Suppressor macrophage treated with lipopolysaccharide for 4 hours (primary cell): ENCODE data around the gene GTPBP6.
"Not testable (repeated sequence)": the region's sequence is repeated elsewhere in the genome, so short reads cannot be mapped to it uniquely, and the experiment has no call there.

Source experiments
- DNase-seq: peaks from one replicate; pipeline ENCODE4 v3.0.0-alpha.2; 2020

The GTPBP6 gene

DNA sequence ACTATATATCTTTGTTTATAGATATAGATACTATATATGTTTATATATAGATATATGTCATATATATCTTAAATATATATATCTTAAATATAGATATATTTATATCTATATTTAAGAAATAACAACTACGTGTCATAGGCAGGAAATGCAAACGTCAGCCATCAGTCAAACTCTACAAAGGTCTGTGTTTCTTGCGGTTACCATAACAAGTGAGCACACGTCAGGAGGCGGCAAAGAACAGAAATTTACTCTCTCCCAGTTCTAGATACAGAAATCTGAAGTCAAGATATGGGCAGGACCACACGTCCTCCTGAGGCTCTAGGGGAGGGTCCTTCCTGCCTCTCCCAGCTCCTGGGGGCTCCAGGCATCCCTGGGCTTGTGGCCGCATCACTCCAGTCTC, 30.9 kb downstream of the GTPBP6 start:
- no peak for DNase-seq

DNA sequence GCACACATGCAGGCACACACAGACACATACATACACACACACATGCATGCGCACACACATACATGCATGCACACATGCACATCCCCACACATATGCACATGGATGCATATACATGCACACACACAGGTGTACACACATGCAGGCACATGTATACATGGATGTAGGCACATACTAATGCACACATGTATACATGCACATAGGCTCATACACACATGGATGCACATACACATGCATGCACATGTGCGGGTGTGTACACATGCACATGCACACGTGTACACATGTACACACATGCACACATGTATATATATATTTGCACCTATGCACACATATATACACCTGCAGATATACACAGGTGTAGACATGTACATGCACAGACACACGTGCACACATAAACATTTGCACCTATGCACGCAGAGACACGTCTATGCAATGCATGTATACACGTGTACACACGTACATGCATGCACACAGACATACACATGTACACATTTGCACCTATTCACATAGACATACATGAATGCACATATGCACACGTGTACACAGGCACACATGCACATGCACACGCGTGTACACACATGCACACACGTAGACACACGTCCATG, 33.4 kb downstream of the GTPBP6 start:
- no peak for DNase-seq

DNA sequence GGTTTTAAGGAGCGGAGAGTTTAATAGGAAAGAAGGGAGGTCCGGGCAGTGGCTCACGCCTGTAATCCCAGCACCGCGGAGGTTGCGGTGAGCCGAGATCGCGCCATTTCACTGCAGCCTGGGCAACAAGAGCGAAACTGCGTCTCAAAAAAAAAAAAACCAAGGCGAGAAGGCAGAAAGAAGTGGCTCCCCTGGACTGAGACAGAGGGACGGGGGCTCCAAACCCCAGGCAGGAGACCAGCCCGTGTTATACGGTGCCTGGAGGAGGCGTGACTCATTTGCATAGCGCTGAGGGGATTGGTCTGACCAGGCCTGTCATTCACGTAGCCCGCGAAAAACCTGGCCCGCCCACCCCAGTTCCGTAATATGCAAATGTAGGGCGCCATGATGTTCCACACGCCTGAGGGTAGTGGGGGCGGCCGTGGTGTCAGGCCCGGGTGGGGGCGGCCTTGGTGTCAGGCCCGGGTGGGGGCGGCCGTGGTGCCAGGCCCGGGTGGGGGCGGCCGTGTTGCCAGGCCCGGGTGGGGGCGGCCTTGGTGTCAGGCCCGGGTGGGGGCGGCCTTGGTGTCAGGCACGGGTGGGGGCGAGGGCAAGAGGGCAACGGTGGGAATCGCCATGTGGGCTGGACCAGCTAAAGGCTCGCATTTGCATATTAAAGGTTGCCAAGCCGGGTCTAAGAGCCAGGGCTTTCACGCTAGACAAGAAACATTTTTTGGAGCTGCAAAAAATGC, 35.3 kb downstream of the GTPBP6 start:
- DNase-seq, result peak; percentile 83

DNA sequence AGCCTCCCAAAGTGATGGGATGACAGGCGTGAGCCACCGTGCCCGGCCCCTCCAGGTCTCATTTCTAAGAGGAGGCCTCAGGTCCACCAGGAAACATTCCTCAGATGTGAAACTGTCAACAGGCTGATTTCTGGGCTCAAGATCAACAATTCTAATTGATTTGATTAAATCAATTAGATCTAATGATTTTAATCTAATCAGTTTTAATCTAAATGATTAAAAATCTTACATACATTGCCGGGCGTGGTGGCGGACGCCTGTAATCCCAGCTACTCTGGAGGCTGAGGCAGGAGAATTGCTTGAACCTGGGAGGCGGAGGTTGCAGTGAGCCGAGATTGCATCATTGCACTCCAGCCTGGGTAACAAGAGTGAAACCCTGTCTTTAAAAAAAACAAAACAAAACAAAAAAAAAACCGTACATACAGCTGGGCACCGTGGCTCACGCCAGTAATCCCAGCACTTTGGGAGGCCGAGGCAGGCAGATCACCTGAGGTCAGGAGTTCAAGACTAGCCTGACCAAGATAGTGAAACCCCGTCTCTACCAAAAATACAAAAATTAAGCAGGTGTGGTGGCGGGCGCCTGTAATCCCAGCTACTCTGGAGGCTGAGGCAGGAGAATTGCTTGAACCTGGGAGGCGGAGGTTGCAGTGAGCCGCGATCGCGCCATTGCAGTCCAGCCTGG, 36.5 kb downstream of the GTPBP6 start:
- DNase-seq, result not testable (repeated sequence)

DNA sequence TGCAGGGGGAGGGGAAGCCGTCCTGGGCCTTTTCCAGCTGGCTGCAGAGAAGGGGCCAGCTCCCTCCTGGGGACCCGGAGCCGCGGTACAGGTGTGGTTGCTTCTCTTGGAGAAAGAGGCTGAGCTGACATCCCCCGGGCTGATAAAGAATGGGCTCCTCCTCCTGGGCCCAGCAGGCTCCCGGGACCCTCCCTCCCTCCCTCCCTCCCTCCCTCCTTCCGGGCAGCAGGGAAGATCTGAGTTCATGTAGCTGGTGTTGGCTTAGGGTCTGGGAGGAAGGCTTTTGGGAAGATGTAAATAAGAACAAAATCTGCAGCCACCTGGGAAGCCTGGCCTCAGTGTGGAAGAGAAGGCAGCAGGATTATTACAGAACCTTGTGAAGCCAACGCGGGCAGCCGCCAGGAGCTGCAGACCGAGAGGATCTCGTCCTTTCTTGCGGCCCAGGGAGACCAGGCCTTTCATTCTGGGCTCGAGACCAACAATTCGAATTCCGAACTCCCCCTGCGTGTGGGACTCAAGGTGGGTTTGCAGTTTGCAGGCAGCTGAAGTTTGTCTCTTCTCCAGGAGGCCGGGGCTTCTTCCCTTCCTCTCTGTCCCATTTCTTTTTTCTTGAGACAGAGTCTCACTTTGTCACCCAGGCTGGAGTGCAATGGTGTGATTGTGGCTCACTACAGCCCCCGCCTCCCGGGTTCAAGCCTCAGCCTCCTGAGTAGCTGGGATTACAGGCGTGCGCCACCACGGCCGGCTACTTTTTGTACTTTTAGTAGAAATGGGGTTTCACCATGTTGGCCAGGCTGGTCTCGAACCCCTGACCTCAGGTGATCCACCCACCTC, 37.2 kb downstream of the GTPBP6 start, which contains the start of gene PLCXD1:
Gene PLCXD1, plus strand, starts transcription at position 216 of the 834 bp plus-strand sequence. CDS start 2,807 bp downstream, outside the sequence.
- DNase-seq, result no peak

DNA sequence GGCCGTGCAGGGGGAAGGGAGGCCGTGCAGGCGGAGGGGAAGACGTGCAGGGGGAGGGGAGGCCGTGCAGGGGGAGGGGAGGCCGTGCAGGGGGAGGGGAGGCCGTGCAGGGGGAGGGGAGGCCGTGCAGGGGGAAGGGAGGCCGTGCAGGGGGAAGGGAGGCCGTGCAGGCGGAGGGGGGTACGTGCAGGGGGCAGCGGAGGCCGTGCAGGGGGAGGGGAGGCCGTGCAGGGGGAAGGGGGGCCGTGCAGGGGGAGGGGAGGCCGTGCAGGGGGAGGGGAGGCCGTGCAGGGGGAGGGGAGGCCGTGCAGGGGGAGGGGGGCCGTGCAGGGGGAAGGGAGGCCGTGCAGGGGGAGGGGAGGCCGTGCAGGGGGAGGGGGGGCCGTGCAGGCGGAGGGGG, 37.9 kb downstream of the GTPBP6 start:
- DNase-seq, result not testable (repeated sequence)

DNA sequence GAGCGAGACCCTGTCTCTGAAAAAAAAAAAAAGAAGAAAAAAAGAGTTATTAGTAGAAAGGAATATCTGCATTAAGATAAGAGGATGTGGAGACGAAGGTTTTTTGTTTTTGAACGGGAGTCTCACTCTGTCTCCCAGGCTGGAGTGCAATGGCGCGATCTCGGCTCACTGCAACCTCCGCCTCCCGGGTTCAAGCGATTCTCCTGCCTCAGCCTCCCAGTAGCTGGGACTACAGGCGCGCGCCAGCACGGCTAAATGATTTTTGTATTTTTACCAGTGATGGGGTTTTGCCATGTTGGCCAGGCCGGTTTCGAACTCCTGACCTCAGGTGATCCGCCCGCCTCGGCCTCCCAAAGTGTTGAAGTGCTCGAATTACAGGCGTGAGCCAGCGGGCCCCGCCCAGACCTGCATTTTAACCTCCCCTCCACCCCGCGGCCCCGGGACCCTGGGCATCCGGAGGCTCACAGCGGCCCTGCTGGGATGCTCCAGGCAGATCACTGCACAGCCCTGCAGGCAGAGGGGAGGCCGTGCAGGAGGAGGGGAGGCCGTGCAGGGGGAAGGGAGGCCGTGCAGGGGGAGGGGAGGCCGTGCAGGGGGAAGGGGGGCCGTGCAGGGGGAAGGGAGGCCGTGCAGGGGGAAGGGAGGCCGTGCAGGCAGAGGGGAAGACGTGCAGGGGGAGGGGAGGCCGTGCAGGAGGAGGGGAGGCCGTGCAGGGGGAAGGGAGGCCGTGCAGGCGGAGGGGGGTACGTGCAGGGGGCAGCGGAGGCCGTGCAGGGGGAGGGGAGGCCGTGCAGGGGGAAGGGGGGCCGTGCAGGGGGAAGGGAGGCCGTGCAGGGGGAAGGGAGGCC, 38.6 kb downstream of the GTPBP6 start:
- not testable (repeated sequence) for DNase-seq

DNA sequence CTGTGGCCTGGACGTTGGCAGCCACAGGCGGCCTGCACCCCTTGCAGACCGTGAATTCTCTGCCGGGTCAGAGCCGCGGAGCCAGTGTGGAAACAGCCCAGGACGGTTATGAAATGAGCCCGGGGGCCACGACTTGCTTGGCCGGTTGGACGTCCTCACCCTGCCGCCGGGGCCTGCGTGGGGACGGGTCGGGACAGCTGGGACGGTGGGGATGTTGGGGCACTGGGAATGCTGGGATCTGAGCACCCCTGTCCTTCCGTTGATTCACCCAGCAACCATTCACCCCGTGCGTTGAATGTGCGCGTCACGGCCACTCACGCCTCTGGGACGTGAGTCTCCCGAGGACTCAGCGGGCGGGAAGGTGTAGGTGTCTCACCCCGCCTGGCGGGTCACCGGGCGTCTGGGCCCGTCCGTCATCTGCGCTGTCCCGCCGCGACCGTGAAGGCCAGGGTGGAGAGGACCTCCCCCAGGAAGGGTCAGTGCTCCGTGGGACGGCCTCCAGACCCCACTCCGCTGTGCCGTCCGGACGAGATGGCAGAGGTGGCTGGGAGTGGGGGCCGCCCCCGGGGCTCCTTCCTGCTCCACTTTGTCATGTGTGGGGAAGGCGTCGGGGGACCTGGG, 41.9 kb downstream of the GTPBP6 start:
- DNase-seq, result peak; percentile 39

DNA sequence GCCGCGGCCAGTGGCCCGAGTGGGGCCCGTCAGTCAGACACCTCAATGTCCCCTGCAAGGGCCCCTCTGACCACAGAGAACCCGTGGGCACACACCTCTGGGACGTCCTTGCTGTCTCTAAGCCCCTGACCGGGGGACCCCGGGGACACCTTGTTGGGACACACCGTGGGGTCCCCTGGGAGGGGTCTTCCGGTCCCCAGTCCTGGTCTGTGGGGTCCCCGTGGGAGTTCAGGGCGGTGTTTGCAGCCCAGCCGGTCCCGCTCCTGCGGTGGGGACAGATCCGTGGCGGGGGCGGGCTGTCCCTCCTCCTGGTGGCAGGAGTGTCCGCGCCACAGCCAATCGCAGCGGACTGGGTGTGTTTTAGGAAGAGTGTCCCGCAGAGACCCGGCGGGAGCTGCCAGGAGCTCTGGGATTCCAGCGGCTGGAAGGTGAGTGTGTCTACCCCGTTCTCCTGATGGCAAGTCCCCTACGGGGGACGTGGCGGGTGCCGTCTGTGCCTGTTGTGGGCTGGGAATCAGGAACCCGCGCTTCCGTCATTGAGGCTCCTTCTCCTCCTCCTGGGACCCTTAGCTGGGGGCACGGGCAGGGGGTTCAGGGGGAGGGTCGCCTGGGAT, 42.5 kb downstream of the GTPBP6 start:
- DNase-seq, result peak; percentile 70

DNA sequence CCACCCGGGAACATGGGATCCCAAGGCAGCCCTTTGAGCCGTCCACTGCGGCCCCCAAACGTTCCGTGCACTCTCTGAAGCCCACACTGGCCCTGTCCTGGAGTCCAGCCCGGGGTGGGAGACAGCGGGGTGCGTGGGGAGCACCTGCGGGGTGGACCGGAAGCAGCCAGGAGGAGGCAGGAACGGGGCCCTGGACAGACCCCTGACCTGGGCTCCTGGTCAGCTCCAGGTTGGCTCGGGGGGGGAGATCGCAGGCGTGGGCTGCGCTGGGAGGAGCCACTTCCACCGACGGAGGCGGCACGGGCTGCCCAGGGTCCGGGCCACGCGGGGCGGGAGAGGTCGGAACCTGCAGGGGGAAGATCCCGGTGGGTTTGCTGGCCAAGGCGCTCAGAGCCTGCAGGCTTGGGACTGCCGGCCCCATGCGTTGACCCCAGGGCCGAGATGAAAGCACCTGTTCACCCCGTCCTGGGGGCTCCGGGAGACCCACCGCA, 43.1 kb downstream of the GTPBP6 start:
- no peak for DNase-seq

DNA sequence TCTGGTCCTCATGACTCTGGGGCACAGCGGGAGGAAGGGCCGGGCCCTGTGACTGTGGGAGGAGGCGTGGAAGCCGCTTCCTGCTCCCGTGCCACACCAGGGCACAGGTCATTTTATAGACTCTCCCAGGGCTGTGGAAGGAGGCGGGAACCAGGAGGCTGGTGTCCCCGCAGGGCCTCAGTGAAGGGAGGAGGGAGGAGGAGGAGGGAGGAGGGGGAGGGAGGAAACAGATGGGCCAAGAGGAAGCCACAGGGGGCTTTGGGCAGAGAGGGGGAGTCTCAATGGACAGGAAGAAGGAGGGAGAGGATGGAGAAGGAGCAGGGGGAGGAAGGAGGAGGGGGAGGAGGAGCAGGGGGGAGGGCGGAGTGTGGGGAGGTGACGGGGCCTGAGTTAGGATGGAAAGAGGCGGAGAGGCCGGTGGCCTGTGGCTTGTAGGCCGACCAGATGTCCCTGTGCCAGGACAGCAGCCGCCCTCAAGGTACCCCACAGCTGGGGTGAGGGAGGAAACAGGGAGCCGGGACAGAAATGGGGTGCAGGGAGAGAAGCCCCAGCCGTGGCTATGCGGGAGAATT, 43.6 kb downstream of the GTPBP6 start:
- DNase-seq, result peak; percentile 66

DNA sequence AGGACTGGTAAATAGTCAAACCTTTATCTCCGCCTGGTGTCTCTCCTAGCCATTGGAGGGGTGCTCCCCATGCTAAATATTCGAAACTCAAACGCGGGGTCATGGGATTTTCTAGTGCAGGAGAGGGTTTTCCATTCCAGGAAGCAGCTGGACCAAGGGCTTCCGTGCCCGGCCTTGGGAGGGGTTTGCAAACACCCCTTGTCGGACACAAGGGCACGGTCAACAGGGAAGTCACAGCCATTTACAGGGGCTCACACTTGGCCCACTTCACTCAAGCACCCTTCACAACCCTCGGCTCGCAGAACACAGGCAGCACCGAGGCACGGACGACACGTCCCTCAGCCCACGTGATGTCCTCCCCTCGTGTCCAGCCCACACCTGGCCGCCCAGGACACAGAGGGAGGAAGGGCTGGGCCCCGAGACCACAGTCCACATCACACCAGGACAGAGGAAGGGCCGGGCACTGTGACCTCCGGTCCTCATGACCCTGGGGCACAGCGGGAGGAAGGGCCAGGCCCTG, 47.7 kb downstream of the GTPBP6 start:
- DNase-seq, result no peak

DNA sequence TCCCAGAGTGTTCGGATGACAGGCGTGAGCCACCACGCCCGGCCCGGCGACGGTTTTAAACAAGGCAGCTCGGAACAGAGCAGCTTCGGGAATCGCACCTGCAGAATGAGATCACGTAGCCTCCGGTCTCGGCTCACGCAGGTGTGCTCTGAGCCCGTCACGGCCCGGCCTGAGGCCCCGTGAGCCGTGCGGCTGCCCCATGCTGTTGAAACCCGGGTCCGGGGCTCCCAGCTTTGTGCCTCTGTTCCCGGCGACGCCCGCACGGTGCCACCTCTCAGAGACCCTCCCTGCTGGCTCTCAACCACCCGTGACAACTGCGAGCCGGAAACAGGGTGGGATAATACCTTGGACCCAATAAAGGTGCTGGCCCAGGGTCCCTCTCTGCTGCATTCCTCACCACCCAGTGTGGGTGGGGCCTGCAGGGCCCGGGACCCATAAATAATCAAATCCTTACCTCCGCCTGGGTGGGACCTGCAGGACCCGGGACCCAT, 50.8 kb downstream of the GTPBP6 start:
- DNase-seq, result no peak

DNA sequence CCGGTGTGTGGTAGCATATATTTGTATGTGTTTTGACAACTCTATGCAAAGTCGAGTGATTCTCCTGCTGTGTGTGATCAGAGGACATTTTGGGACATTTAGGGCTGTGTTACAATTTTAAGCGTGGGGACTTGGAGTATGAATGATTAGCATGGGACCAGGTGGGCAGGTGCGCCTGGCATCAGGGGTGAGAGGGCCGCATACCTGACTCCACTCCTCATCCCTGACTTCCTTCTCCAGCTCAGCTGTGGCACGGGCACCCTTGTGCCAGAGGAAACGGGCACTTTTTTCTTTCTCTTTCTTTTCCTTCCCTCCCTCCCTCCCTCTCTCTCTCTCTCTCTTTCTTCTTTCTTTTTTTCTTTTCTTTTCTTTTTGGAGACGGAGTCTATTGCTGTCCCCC, 53.1 kb downstream of the GTPBP6 start:
- DNase-seq, result no peak

DNA sequence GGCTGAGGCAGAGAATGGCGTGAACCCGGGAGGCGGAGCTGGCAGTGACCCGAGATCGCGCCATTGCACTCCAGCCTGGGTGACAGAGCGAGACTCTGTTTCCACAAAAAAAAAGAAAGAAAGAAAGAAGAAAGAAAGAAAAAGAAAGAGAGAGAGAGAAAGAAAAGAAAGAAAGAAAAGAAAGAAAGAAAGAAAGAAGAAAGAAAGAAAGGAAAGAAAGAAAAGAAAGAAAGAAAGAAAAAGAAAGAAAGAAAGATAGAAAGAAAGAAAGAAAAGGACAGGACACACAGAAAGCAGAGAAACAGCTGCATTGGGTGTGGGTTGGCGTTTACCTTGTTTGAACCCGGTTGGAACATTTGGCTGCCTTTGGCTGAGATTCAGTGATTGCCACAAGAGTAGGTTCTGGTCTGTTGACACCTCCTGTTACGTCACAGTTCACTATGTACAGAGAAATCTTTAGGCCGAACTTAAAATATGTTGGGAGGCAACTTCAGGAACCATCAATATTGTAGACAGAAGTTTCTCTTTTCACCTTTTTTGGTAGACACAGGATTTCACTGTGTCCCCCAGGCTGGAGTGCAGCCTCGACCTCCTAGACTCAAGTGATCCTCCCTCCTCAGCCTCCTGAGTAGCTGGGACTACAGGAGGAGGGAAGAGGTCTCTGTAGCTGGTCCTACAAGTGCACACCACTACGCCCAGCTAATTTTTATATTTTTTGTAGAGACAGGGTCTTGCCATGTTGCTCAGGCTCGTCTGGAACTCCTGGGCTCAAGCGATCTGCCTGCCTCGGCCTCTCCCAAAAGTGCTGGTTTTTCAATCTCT, 53.8 kb downstream of the GTPBP6 start:
- no peak for DNase-seq

DNA sequence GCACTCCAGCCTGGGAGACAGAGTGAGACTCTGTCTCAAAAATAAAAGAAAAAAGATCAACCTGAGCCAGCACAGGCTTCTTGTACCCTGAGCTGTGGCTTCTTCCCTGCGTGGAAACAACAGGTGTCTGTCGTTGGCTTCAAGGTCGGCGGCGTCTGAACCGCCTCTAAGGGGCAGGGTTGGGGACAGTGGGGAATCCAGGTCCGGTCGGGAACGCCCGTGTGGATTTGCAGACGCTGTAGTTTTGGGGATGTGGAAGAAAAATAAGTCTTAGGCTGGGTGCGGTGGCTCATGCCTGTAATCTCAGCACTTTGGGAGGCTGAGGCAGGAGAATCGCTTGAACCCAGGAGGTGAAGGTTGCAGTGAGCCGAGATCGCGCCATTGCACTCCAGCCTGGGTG, 54.6 kb downstream of the GTPBP6 start:
- not testable (repeated sequence) for DNase-seq

DNA sequence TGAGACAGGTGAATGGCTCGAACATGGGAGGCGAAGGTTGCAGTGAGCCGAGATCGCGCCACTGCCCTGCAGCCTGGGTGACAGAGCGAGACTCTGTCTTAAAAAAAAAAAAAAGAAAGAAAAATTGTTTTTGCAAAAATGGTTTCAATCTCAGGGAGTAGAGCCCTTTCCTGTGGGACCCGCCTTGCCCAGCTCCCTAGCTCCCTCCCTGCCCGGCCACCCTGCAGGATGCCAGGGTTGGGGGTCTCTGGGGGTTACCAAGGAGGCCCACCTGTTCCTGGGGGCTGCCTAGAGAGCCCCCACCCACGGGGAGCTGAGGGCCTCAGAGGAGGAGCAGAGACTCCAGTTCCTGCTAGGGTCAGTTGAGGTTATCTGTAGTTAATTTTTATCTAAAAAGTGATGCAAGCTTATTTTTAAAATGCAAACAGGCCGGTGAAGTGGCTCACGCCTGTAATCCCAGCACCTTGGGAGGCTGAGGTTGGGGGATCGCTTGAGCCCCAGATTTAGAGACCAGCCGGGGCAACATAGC, 56.2 kb downstream of the GTPBP6 start:
- DNase-seq, result no peak

DNA sequence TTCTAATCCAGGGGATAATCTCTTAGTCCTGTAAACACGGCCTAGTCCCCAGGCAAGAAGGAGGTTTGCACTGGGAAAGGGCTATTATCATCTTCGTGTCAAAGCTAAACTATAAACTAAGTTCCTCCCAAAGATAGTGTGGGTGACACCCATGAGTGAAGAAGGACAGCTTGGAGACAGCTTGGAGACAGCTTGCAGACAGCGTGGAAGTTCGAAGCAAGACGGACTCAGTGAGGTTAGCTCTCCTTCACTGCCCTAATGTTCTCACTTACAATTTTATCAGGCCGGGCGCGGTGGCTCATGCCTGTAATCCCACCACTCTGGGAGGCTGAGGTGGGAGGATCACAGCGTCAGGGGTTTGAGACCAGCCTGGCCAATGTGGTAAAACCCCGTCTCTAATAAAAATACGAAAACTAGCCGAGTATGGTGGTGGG, 56.7 kb downstream of the GTPBP6 start:
- DNase-seq, result no peak
